Retinal pigment epithelial cell (primary cell): Measurements from ENCODE around the gene MTA2.
A peak's percentile ranks its signal among the peaks of the same experiment; 100 is the strongest.
"Not testable (repeated sequence)": the region's sequence is repeated elsewhere in the genome, so short reads cannot be mapped to it uniquely, and the experiment has no call there.

Experiments used
- DNase-seq: peaks from one replicate; pipeline ENCODE4 v3.0.0-alpha.2; 2010; ENCODE audit warnings: low read depth
- H3K4me3 ChIP-seq: 2 replicates; pipeline ENCODE4 v1.5.1; 2011; ENCODE audit warnings: mild to moderate bottlenecking, low read length, control low read depth, moderate library complexity
- CTCF ChIP-seq: conservative IDR thresholded peaks from 2 replicates; pipeline ENCODE4 v1.5.1; 2011; ENCODE audit warnings: low read depth, low read length, control low read depth, inconsistent platforms

The MTA2 gene

DNA sequence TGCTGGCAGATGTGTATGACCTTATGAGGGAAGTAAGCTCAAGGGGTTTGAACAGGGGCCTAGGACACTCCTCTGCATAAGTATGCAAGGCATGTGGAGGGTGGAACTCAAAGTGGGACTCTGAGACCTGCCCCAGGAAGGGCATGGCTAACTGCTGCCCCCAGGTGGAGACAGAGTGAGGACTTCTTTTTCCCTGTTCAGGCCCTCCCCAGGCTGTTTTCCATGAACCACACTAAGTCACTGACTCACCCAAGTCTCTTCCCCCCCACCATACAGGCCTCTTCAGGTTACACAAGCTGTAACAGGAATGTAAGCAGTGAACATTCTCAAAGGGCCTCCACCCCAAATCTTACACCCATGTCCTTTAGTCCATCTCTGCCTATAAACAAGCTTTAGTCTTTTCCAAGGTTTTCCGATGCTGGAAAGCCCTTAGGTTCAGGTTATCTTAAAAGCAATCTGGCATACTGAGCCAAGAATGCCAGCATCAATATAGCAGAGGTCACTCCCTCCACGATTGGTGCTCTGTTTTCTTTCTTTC lies 41.0 kb downstream of the MTA2 start:
- no peak overlapping the region for H3K4me3 ChIP-seq
- TF ChIP-seq CTCF = peak; percentile 94
- DNase-seq = peak; percentile 93

GRCh38 chr11:62559626-62560025 lies 42.0 kb downstream of the MTA2 start:
- H3K4me3 ChIP-seq, DNase-seq: not testable (repeated sequence)

GRCh38 chr11:62559204-62559603 lies 42.5 kb downstream of the MTA2 start:
- DNase-seq = no peak
- no peak for TF ChIP-seq CTCF
- H3K4me3 ChIP-seq = no peak overlapping the region

DNA sequence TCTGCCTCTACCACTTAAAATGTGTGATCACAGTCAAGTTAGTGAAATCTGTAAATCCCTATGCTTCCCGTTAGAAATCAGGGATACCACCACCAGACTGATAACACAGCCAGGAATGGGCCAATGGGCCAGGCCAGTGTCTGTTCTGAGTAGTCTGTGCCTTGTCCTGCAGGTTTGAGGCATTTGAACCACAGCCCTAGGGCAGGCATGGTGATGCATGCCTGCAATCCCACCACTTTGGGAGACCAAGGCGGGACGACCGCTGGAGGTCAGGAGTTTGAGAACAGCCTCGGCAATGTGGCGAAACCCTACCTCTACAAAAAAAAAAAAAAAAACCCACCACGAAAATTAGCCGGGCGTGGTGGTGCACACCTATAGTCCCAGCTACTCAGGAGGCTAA lies 43.0 kb downstream of the MTA2 start:
- no peak for DNase-seq
- no peak overlapping the region for H3K4me3 ChIP-seq
- TF ChIP-seq CTCF = no peak

DNA sequence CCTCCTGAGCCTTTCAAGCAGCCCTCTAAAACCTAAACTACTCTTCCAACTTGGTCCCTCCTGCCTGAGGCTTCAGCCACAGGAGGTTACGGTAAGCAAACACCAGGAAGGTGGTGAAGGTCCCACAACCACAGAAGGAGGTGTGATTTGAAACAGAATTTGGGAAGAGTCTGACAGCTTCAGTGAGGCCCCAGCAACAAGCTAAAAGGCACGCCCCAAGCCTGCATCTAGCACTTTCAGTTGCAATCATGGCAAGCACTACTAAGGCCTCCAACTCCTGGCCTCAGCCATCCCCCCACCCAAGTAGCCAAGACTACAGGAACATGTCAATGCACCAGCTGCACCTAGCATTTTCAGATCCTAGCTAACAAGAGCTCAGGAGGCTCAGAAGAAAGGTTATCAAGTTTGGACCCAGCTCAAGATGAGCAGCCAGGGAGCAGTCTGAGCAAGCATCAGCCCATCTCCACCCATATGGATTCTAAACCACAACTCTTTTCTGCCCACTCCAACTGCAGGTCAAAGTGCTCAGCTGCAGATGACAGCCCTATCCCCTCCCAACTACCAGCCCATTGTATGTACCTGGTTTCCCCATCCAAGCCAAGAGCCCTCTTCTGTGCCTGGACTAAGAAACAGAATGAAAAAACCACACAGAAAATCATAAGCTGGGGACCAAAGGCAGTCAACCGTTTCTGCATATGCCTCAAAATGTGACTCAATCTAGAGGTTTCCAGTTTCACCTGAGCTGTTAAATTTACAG lies 44.6 kb downstream of the MTA2 start:
- no peak for DNase-seq
- H3K4me3 ChIP-seq = no peak overlapping the region
- no peak for TF ChIP-seq CTCF

GRCh38 chr11:62556108-62556874 lies 45.4 kb downstream of the MTA2 start:
- peak overlapping the region; percentile 12 for H3K4me3 ChIP-seq
- DNase-seq = peak; percentile 82
- no peak for TF ChIP-seq CTCF

GRCh38 chr11:62555464-62556107 lies 46.1 kb downstream of the MTA2 start:
- peak overlapping the region; percentile 12 for H3K4me3 ChIP-seq
- DNase-seq = no peak
- no peak for TF ChIP-seq CTCF
